B cell (primary cell): ENCODE data around the gene CDC5L. TPM values are rescaled to one million over a fixed set of nuclear protein-coding genes. Genes with fewer than 3 reads are reported as not detected.
A peak's percentile ranks its signal among the peaks of the same experiment; 100 is the strongest.

Source experiments
- ATAC-seq: fragments of 200-7000 bp; cut with Tn5 transposase; one replicate; pipeline ENCODE4 v1.10.0; 2021; ENCODE audit warnings: low read depth, mild to moderate bottlenecking, moderate number of reproducible peaks, moderate library complexity
- CTCF ChIA-PET: fragments of 350-600 bp; sonication (Branson Sonifier 250); formaldehyde crosslinking; loops from one replicate; lab custom pipeline; 2021; ENCODE audit warnings: antibody characterized with exemption, inconsistent platforms; lab: Charles Lee
- POLR2A ChIA-PET: fragments of 350-600 bp; sonication (Branson Sonifier 250); formaldehyde crosslinking; loops from one replicate; lab custom pipeline; 2021; ENCODE audit warnings: antibody characterized with exemption; lab: Charles Lee
- DNase-seq: peaks from one replicate; pipeline ENCODE4 v3.0.0; 2013
- H2AFZ ChIP-seq: 2 replicates; pipeline ENCODE4 v1.6.1; 2012; ENCODE audit warnings: mild to moderate bottlenecking, low read depth, low read length; ENCODE audit not compliant: insufficient read depth, poor library complexity, severe bottlenecking
- H3K27ac ChIP-seq, 2 donors: 1 replicate in 1 of 2; 2 replicates in 1 of 2; pipeline ENCODE4 v1.5.1; 2012 to 2013; ENCODE audit warnings: low read length in 2 of 2, mild to moderate bottlenecking in 2 of 2, moderate library complexity in 1 of 2
- H3K27me3 ChIP-seq, 4 experiments: fragments of 200-600 bp in 1 of 4; sonication (generic) in 1 of 4; replicated peaks in 1 of 4; 1 replicate in 2 of 4; 2 replicates in 2 of 4; pipeline versions ENCODE4 v1.6.1 to v1.7.0; 2013 to 2016; ENCODE audit warnings: low read length in 3 of 4, mild to moderate bottlenecking in 2 of 4, mixed read lengths in 1 of 4, moderate library complexity in 1 of 4; ENCODE audit not compliant: insufficient read depth in 4 of 4, control insufficient read depth in 3 of 4; ENCODE audit errors: control extremely low read depth in 1 of 4
- H3K36me3 ChIP-seq, 2 experiments: replicated peaks in 1 of 2; 1 replicate in 1 of 2; 2 replicates in 1 of 2; pipeline versions ENCODE4 v1.6.1 to v1.7.1; 2013; ENCODE audit warnings: low read length in 1 of 2; ENCODE audit not compliant: insufficient read depth in 2 of 2, control insufficient read depth in 1 of 2; ENCODE audit errors: control extremely low read depth in 1 of 2, extremely low read depth in 1 of 2
- H3K4me1 ChIP-seq, 2 donors: fragments of 200-600 bp in 1 of 2; sonication (generic) in 1 of 2; 1 replicate in 1 of 2; 2 replicates in 1 of 2; pipeline versions ENCODE4 v1.5.1 to v1.6.1; 2013 to 2017; ENCODE audit warnings: low read length in 2 of 2; ENCODE audit not compliant: control insufficient read depth in 2 of 2, insufficient read depth in 2 of 2
- H3K4me2 ChIP-seq: replicated peaks from 2 replicates; pipeline ENCODE3; 2012; ENCODE audit warnings: mild to moderate bottlenecking, low read depth, low read length; ENCODE audit not compliant: poor library complexity, severe bottlenecking
- H3K4me3 ChIP-seq, 5 experiments: fragments of 200-600 bp in 1 of 5; sonication (generic) in 1 of 5; 1 replicate in 3 of 5; 2 replicates in 2 of 5; pipeline versions ENCODE4 v1.5.1 to v1.7.0; 2011 to 2016; ENCODE audit warnings: low read length in 4 of 5, mild to moderate bottlenecking in 4 of 5, low read depth in 2 of 5, control low read depth in 1 of 5, moderate library complexity in 1 of 5; ENCODE audit not compliant: insufficient read depth in 1 of 5; ENCODE audit errors: control extremely low read depth in 1 of 5, extremely low read depth in 1 of 5
- H3K79me2 ChIP-seq: fragments of 200-600 bp; sonication (generic); one replicate; pipeline ENCODE4 v1.6.0; 2016; ENCODE audit warnings: low read length; ENCODE audit not compliant: control insufficient read depth, insufficient read depth
- H3K9ac ChIP-seq: fragments of 200-600 bp; sonication (generic); 2 replicates; pipeline ENCODE4 v1.6.1; 2017; ENCODE audit warnings: mild to moderate bottlenecking, low read length, moderate library complexity
- H3K9me3 ChIP-seq, 3 donors: one replicate each; pipeline versions ENCODE4 v1.6.1 to v1.7.1; 2013; ENCODE audit warnings: low read length in 2 of 3; ENCODE audit not compliant: control insufficient read depth in 2 of 3, insufficient read depth in 1 of 3; ENCODE audit errors: control extremely low read depth in 1 of 3
- H4K20me1 ChIP-seq: 2 replicates; pipeline ENCODE4 v1.6.0; 2012; ENCODE audit warnings: mild to moderate bottlenecking, low read length; ENCODE audit not compliant: insufficient read depth, control insufficient read depth, poor library complexity, severe bottlenecking
- H3K27ac Mint-ChIP-seq: one replicate; pipeline ENCODE4 v1.8.0; 2021; ENCODE audit warnings: mixed read lengths
- H3K27me3 Mint-ChIP-seq: one replicate; pipeline ENCODE4 v1.8.0; 2021; ENCODE audit warnings: mixed read lengths
- H3K4me1 Mint-ChIP-seq: one replicate; pipeline ENCODE4 v1.8.0; 2021; ENCODE audit warnings: mixed read lengths
- H3K4me3 Mint-ChIP-seq: one replicate; pipeline ENCODE4 v1.8.0; 2021; ENCODE audit warnings: mixed read lengths
- H3K9me3 Mint-ChIP-seq: one replicate; pipeline ENCODE4 v1.8.0; 2022; ENCODE audit warnings: mixed read lengths; ENCODE audit not compliant: insufficient read depth
- EZH2 ChIP-seq: IDR thresholded peaks from 2 replicates; pipeline ENCODE4 v1.6.1; 2012; ENCODE audit warnings: borderline replicate concordance, low read depth, mild to moderate bottlenecking, moderate library complexity, low read length; ENCODE audit not compliant: insufficient read depth, poor library complexity, severe bottlenecking
- WGBS: methylation state at CpG from one replicate; pipeline ENCODE4 v1.1.5; 2013; ENCODE audit warnings: missing lambda C conversion rate; ENCODE audit not compliant: insufficient coverage; 5-methylcytosine and 5-hydroxymethylcytosine counted together
- intact Hi-C: fragments of 100-400 bp; cut with micrococcal nuclease; formaldehyde crosslinking; loops from one replicate; pipeline ENCODE4 v1.10.0; 2022
- polyA minus RNA-seq: library from RNA; depleted of rRNA, polyadenylated mRNA; stranded (reverse); fragments of >200 nt; gene quantifications from 2 replicates; pipeline ENCODE4 v1.2.3, GENCODE V29; 2012
- polyA plus RNA-seq: library from polyadenylated mRNA; depleted of rRNA; stranded (reverse); fragments of >200 nt; gene quantifications from 2 replicates; pipeline ENCODE4 v1.2.3, GENCODE V29; 2012
- total RNA-seq, 2 donors: library from RNA; stranded (reverse); fragments of 120-200 nt in 1 of 2; gene quantifications; 1 replicate in 1 of 2; 2 replicates in 1 of 2; pipeline versions ENCODE4 v1.2.3 to v1.2.4, GENCODE V29; 2013 to 2022
- TF ChIP-seq, protein P1 (sequence below): fragments of 200-600 bp; IDR thresholded peaks from one replicate; pipeline ENCODE4 v1.8.0; 2022; ENCODE audit warnings: antibody characterized with exemption, mild to moderate bottlenecking

Gene CDC5L
- 22.2 and 22.5 TPM in 2 replicates for total RNA-seq
- 30.0 TPM for total RNA-seq (2013)
- polyA plus RNA-seq, result 4.1 and 7.6 TPM in 2 replicates
- 9.3 and 14.6 TPM in 2 replicates for polyA minus RNA-seq

DNA sequence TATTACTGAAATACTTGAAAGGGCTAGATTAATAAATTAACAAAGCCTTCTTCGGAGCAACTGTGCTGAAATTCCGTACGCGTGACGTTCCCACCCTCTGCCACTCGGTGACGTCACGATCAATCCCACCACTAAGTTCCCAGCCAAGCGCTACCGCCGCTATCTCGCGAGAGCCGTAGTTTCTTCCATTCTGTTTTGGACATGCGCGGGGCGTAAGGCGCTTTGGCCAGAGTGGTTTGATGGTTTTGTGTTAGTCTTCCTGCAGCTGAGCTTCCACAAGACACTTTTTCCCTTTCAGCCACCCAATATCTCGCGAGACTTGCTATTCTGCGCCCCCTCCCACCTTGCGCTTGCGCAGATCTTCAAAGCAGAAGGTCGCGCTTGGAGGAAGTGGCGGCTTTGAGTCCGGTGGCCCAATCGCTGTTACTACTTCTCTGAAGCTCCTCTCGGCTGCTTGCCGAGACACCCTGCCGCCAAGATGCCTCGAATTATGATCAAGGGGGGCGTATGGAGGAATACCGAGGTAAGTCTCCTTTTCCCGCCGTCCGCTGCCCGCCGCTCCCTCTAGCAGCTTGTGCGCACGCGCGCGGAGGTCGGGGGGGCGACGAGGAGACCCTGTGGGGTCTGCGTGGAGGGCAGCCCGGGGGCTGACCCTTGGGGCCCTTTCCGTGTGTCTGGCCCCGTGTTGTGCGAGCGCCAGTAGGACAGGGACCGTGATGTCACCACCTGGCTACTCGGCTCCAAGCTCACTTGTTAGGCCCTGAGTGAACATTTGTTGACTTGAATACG lies at the start of gene CDC5L:
Gene CDC5L (plus strand): TSS at position 361 of the 789 bp plus-strand sequence. CDS start 118 bp downstream, at position 479.
- intact Hi-C loops, result loop anchor here (1.0 to 5.0 kb wide), 3 partner anchors 74 to 165 kb away; partner anchors contain the start of genes AARS2, NFKBIE and SLC29A1
- Histone ChIP-seq H3K4me1 (peaks cover 20 to 21% of the 10 kb centered on the region in 2 donors), H3K4me3 (peak within 1 kb of the TSS; percentile 69 to 98 (median 93)), H3K9ac (peak within 1 kb of the TSS; percentile 95), H3K79me2 (peaks cover 43% of the 10 kb centered on the region), H4K20me1 (peaks cover 38% of the 10 kb centered on the region), H3K4me2 (peak within 1 kb of the TSS; percentile 71), H3K27me3 (no peaks in the 10 kb centered on the region), H3K36me3 (peaks cover 0 to 13% of the 10 kb centered on the region in 2 experiments), H3K27ac (peak within 1 kb of the TSS; percentile 83 to 93), H3K9me3 (no peaks in the 10 kb centered on the region), H2AFZ (peak within 1 kb of the TSS; percentile 73)
- Mint-ChIP-seq H3K9me3 (no peaks in the 10 kb centered on the region), H3K4me3 (peak within 1 kb of the TSS; percentile 100), H3K27ac (peak within 1 kb of the TSS; percentile 99), H3K4me1 (peaks cover 38% of the 10 kb centered on the region), H3K27me3 (no peaks in the 10 kb centered on the region)
- ChIA-PET CTCF (interaction anchor here (0.7 to 1.4 kb wide), 3 partner anchors 49 to 1166 kb away, joined by 3 read pairs; partner anchors contain the start of gene AARS2), POLR2A (interaction anchor here (0.6 to 1.1 kb wide), 3 partner anchors 140 to 1458 kb away, joined by 5 read pairs; partner anchors contain the start of genes CNPY3 and HSP90AB1)
- peak; percentile 98 for DNase-seq
- ATAC-seq, result peak; percentile 89
- WGBS, result under 1% methylated on average over 35 of the region's 56 CpGs
- TF ChIP-seq, protein P1, sequence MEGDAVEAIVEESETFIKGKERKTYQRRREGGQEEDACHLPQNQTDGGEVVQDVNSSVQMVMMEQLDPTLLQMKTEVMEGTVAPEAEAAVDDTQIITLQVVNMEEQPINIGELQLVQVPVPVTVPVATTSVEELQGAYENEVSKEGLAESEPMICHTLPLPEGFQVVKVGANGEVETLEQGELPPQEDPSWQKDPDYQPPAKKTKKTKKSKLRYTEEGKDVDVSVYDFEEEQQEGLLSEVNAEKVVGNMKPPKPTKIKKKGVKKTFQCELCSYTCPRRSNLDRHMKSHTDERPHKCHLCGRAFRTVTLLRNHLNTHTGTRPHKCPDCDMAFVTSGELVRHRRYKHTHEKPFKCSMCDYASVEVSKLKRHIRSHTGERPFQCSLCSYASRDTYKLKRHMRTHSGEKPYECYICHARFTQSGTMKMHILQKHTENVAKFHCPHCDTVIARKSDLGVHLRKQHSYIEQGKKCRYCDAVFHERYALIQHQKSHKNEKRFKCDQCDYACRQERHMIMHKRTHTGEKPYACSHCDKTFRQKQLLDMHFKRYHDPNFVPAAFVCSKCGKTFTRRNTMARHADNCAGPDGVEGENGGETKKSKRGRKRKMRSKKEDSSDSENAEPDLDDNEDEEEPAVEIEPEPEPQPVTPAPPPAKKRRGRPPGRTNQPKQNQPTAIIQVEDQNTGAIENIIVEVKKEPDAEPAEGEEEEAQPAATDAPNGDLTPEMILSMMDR, result no peak
- TF ChIP-seq EZH2, result no peak
